Myocyte (in vitro differentiated cells): ENCODE data around the gene PCDHA2. TPM values are rescaled to one million over a fixed set of nuclear protein-coding genes. Genes with fewer than 3 reads are reported as not detected.
"Not testable (repeated sequence)": the region's sequence is repeated elsewhere in the genome, so short reads cannot be mapped to it uniquely, and the experiment has no call there.

Source experiments
- DNase-seq: peaks from one replicate; pipeline ENCODE4 v3.0.0-alpha.2; 2012; ENCODE audit warnings: low read depth
- total RNA-seq: library from RNA; depleted of rRNA; stranded (reverse); fragments of >200 nt; gene quantifications from 2 replicates; pipeline ENCODE4 v1.2.3, GENCODE V29; 2014

Gene PCDHA2
- total RNA-seq, 1 donor from 2014 or later = not detected

GRCh38 chr5:140808889-140809291 lies 14.2 kb downstream of the PCDHA2 start:
- DNase-seq = no peak

- DNase-seq = peak; percentile 16
These were observed 27.0 kb downstream of the PCDHA2 start, which contains the start of gene PCDHA5 for GRCh38 chr5:140821375-140822280. Gene PCDHA5, plus strand, starts transcription at chr5:140821613.

GRCh38 chr5:140822281-140822629 lies 27.6 kb downstream of the PCDHA2 start:
- no peak for DNase-seq

GRCh38 chr5:140822969-140823368 lies 28.3 kb downstream of the PCDHA2 start:
- not testable (repeated sequence) for DNase-seq

GRCh38 chr5:140823475-140823874 lies 28.8 kb downstream of the PCDHA2 start:
- no peak for DNase-seq

GRCh38 chr5:140827704-140828361 lies 33.2 kb downstream of the PCDHA2 start, which contains the start of gene PCDHA6:
Gene PCDHA6, plus strand, starts transcription at chr5:140827960. Its CDS starts 132 bp downstream, at chr5:140828092.
- DNase-seq = no peak

- no peak for DNase-seq
These were observed 33.7 kb downstream of the PCDHA2 start for GRCh38 chr5:140828362-140828737.

- DNase-seq = not testable (repeated sequence)
These were observed 35.2 kb downstream of the PCDHA2 start for GRCh38 chr5:140829511-140830501.

- peak; percentile 20 for DNase-seq
These were observed 39.3 kb downstream of the PCDHA2 start, which contains the start of gene PCDHA7 for GRCh38 chr5:140833993-140834392. Gene PCDHA7, plus strand, starts transcription at chr5:140834269. Its CDS starts 115 bp downstream, at chr5:140834384.

GRCh38 chr5:140834439-140835008 lies 39.9 kb downstream of the PCDHA2 start:
- DNase-seq = not testable (repeated sequence)

GRCh38 chr5:140835622-140836510 lies 41.2 kb downstream of the PCDHA2 start:
- no peak for DNase-seq

GRCh38 chr5:140840978-140841962 lies 46.6 kb downstream of the PCDHA2 start, which contains the start of gene PCDHA8:
Gene PCDHA8, plus strand, starts transcription at chr5:140841187. Its CDS starts 135 bp downstream, at chr5:140841322.
- no peak for DNase-seq

- no peak for DNase-seq
These were observed 48.4 kb downstream of the PCDHA2 start for GRCh38 chr5:140842798-140843733.
